Esophagus muscularis mucosa (tissue), 3 donors: ENCODE measurements around the gene SCGN.

Experiments used
- POLR2A ChIP-seq: fragments of 450-650 bp; IDR thresholded peaks from one replicate; pipeline ENCODE4 v1.6.1; 2017; ENCODE audit warnings: antibody characterized with exemption, moderate library complexity, mild to moderate bottlenecking, low read depth
- POLR2AphosphoS5 ChIP-seq, 2 donors: sonication (generic); formaldehyde crosslinking; IDR thresholded peaks; one replicate each; pipeline ENCODE4 v1.6.1; 2017; ENCODE audit warnings: antibody characterized with exemption in 2 of 2
- TF ChIP-seq, protein P1 (sequence below), 3 experiments: fragments of 200-600 bp in 2 of 3; fragments of 450-650 bp in 1 of 3; sonication (generic) in 2 of 3; IDR thresholded peaks; one replicate each; pipeline ENCODE4 v1.5.1; 2017 to 2019; ENCODE audit warnings: antibody characterized with exemption in 3 of 3, mild to moderate bottlenecking in 2 of 3, moderate library complexity in 1 of 3

DNA sequence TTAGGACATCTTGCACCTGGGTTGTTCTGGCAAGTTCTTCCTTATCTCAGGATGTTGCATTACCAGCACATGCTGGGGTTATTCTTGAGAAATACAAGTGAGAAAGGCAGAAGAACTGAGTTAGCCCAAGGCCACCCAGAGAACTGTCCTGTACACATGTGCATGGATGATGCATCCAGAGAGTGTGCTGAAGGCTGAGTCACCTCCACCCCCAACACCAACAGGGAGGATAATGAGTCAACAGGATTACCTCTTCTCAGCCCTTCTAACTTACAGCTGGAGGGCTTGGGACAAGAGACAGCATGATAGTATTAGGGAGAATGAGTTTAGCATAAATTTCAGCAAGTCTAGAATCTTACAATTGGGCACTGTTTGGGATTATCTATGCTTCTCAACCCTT is 8.5 kb downstream of the SCGN start:
- TF ChIP-seq POLR2AphosphoS5 (IDR thresholded peaks at IDR 0.05): no peak
- TF ChIP-seq POLR2A: no peak
- TF ChIP-seq, protein P1, sequence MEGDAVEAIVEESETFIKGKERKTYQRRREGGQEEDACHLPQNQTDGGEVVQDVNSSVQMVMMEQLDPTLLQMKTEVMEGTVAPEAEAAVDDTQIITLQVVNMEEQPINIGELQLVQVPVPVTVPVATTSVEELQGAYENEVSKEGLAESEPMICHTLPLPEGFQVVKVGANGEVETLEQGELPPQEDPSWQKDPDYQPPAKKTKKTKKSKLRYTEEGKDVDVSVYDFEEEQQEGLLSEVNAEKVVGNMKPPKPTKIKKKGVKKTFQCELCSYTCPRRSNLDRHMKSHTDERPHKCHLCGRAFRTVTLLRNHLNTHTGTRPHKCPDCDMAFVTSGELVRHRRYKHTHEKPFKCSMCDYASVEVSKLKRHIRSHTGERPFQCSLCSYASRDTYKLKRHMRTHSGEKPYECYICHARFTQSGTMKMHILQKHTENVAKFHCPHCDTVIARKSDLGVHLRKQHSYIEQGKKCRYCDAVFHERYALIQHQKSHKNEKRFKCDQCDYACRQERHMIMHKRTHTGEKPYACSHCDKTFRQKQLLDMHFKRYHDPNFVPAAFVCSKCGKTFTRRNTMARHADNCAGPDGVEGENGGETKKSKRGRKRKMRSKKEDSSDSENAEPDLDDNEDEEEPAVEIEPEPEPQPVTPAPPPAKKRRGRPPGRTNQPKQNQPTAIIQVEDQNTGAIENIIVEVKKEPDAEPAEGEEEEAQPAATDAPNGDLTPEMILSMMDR (IDR thresholded peaks at IDR 0.05): no peak
